NCI-H2227 treated with DMSO at 0.1 percent for 48 hours (cell line): Measurements from ENCODE around the gene PLEK2.
"Not testable (repeated sequence)": the region's sequence is repeated elsewhere in the genome, so short reads cannot be mapped to it uniquely, and the experiment has no call there.

Experiments
- DNase-seq: peaks from one replicate; lab custom pipeline; 2025; lab: John Stamatoyannopoulos, UW

Gene PLEK2

GRCh38 chr14:67358924-67359774, 52.8 kb downstream of the PLEK2 start:
- no peak for DNase-seq

- no peak for DNase-seq
Observed at GRCh38 chr14:67357969-67358354, 54.0 kb downstream of the PLEK2 start.

DNA sequence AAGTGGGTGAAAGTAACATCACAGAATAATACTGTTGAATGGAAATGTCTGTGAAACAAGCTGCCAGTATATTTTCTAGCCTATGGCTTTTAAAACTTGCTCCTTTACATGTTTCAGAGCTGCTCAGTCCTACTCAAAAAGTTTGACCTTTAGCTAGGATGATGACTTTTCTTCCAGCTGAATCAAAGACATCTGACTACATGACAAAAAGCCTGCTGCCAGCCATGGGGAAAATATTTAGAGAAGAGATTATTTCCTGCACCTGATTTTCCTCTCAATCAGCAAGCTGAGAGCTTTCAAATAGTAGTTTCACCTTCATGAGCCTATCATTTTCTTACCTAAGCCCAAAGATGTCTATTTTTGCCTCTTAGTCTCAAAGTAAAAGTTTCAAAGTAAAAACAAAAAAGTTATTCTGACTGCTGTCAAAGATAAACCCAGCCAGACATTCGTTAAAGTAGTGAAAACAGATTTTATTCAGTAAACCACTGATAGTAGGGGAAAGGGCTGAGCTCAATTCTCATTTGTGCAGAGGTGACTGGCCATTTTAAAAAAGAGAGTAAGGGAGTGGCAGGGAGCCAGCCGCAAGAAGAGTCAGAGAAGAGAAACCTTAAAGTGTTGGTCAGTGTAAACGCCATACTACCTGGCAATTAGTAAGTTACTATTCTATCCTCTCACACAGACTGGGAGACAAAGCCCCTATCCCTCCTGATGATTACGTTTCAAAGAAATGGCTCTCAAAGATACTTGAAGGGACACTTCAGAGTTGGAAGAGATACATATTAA, 54.6 kb downstream of the PLEK2 start:
- no peak for DNase-seq

DNA sequence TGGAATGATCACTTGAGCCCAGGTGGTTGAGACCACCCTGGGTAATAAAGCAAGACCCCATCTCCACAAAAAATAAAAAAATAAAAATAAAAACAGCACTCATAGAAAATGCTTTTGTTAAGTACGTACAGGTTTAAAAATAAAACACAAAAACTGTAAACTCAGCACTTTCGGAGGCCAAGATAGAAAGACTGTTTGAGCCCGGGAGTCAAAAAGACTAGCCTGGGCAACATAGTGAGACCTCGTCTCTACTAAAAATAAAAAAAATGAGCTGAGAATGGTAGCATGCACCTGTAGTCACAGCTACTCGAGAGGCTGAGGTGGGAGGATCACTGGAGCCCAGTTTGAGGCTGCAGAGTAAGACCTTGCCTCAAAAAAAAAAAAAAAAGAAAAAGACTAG, 59.9 kb downstream of the PLEK2 start:
- no peak for DNase-seq

DNA sequence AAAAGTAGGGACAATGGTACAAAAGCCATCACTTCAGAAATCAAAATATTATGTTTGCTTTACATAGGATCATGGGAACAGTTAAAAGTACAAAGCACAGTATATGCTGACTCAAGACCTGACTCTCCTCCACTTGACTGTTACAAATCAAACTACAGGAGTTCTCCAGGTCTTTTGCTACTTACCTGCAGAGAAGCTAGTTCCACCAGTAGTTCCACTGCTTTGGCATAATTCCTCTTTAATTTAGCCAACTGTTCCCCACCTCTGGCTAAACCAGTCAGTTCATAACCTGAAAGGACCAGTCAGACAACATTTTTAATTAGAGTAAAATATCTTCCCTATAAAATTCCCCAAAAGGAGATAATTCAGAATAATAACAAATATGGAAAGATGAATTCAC, 66.4 kb downstream of the PLEK2 start:
- no peak for DNase-seq

GRCh38 chr14:67343601-67344230, 68.2 kb downstream of the PLEK2 start:
- no peak for DNase-seq

- not testable (repeated sequence) for DNase-seq
Observed at GRCh38 chr14:67341231-67341630, 70.7 kb downstream of the PLEK2 start.
